Endodermal cell (in vitro differentiated cells): Measurements from ENCODE around the gene NCAM1. TPM values are rescaled to one million over a fixed set of nuclear protein-coding genes. Genes with fewer than 3 reads are reported as not detected.

Source experiments
- DNase-seq: peaks from one replicate; pipeline ENCODE4 v3.0.0-alpha.2; 2017
- H3K27ac ChIP-seq: 2 replicates; pipeline ENCODE4 v1.5.1; 2013; ENCODE audit warnings: mild to moderate bottlenecking, low read depth, low read length, moderate library complexity
- H3K27me3 ChIP-seq: 2 replicates; pipeline ENCODE4 v1.6.1; 2013; ENCODE audit warnings: mild to moderate bottlenecking, low read length, moderate library complexity; ENCODE audit not compliant: insufficient read depth, control insufficient read depth, poor library complexity, severe bottlenecking
- H3K36me3 ChIP-seq: 2 replicates; pipeline ENCODE4 v1.7.0; 2013; ENCODE audit warnings: mild to moderate bottlenecking, low read length, moderate library complexity; ENCODE audit not compliant: control insufficient read depth, insufficient read depth
- H3K4me1 ChIP-seq: one replicate; pipeline ENCODE4 v1.7.0; 2013; ENCODE audit warnings: low read length; ENCODE audit not compliant: control insufficient read depth, insufficient read depth
- H3K4me3 ChIP-seq: 2 replicates; pipeline ENCODE4 v1.5.1; 2013; ENCODE audit warnings: mild to moderate bottlenecking, low read length, moderate library complexity
- H3K9ac ChIP-seq: 2 replicates; pipeline ENCODE4 v1.6.1; 2013; ENCODE audit warnings: mild to moderate bottlenecking, low read length, moderate library complexity; ENCODE audit not compliant: poor library complexity, severe bottlenecking; ENCODE audit errors: extremely low read depth
- H3K9me3 ChIP-seq: 2 replicates; pipeline ENCODE4 v1.6.1; 2013; ENCODE audit warnings: mild to moderate bottlenecking, low read length, moderate library complexity; ENCODE audit not compliant: control insufficient read depth
- H3K27ac Mint-ChIP-seq: 2 replicates; pipeline ENCODE4 v1.8.0; 2020; ENCODE audit warnings: mixed read lengths
- H3K27me3 Mint-ChIP-seq: 2 replicates; pipeline ENCODE4 v1.8.0; 2021; ENCODE audit warnings: mild to moderate bottlenecking, mixed read lengths; ENCODE audit not compliant: insufficient read depth
- H3K36me3 Mint-ChIP-seq: 2 replicates; pipeline ENCODE4 v1.8.0; 2020; ENCODE audit warnings: low read depth, mixed read lengths
- H3K4me1 Mint-ChIP-seq: 2 replicates; pipeline ENCODE4 v1.8.0; 2020; ENCODE audit warnings: mixed read lengths
- H3K4me3 Mint-ChIP-seq: 2 replicates; pipeline ENCODE4 v1.8.0; 2020; ENCODE audit warnings: mild to moderate bottlenecking, moderate library complexity, mixed read lengths
- H3K9me3 Mint-ChIP-seq: 2 replicates; pipeline ENCODE4 v1.8.0; 2020; ENCODE audit warnings: mild to moderate bottlenecking, mixed read lengths
- CTCF ChIP-seq: fragments of 200-600 bp; sonication (generic); conservative IDR thresholded peaks from 2 replicates; pipeline ENCODE4 v1.5.0; 2021; ENCODE audit warnings: antibody characterized with exemption, mild to moderate bottlenecking
- WGBS, 2 experiments: methylation state at CpG; one replicate each; pipeline versions ENCODE4 v1.1.5 to v1.1.7; 2013; ENCODE audit warnings: missing lambda C conversion rate in 2 of 2, mixed read lengths in 1 of 2; ENCODE audit not compliant: insufficient coverage in 1 of 2, insufficient read length in 1 of 2; 5-methylcytosine and 5-hydroxymethylcytosine counted together
- total RNA-seq, 2 donors: library from RNA; stranded (reverse); fragmentation: NEBNext Ultra II Directional in 1 of 2; extraction: Animal tissue kit (Norgen Biotek cat#: 25700) in 1 of 2; gene quantifications; 2 replicates in 1 of 2; 3 replicates in 1 of 2; pipeline ENCODE4 v1.2.1, GENCODE V29; 2021

NCAM1 gene
- total RNA-seq, 2 donors from 2014 or later: 1.6 to 2.9 TPM

- no peak for DNase-seq
- H3K36me3 ChIP-seq: no peaks in the 10 kb centered on the region
- H3K27me3 ChIP-seq: no peaks in the 10 kb centered on the region
- Mint-ChIP-seq H3K27ac (no peak overlapping the region), H3K4me3 (no peak overlapping the region), H3K27me3 (no peaks in the 10 kb centered on the region), H3K4me1 (peaks cover 24% of the 10 kb centered on the region), H3K9me3 (no peaks in the 10 kb centered on the region), H3K36me3 (no peaks in the 10 kb centered on the region)
- H3K9me3 ChIP-seq: no peaks in the 10 kb centered on the region
- H3K9ac ChIP-seq: no peak overlapping the region
- no peak overlapping the region for H3K4me3 ChIP-seq
- H3K4me1 ChIP-seq: peaks cover 3% of the 10 kb centered on the region
- 81 to 93% methylated on average over 3 of the region's 3 CpGs for WGBS, 2 experiments
- no peak for TF ChIP-seq CTCF
- H3K27ac ChIP-seq: no peak overlapping the region
These were observed 157.9 kb downstream of the NCAM1 start for GRCh38 chr11:113119074-113119473.

GRCh38 chr11:113119966-113120736 lies 158.9 kb downstream of the NCAM1 start:
- Mint-ChIP-seq H3K9me3 (no peaks in the 10 kb centered on the region), H3K27ac (no peak overlapping the region), H3K36me3 (no peaks in the 10 kb centered on the region), H3K4me1 (peaks cover 24% of the 10 kb centered on the region), H3K4me3 (no peak overlapping the region), H3K27me3 (no peaks in the 10 kb centered on the region)
- H3K4me3 ChIP-seq: no peak overlapping the region
- no peak for DNase-seq
- H3K9ac ChIP-seq: no peak overlapping the region
- peaks cover 3% of the 10 kb centered on the region for H3K4me1 ChIP-seq
- no peaks in the 10 kb centered on the region for H3K9me3 ChIP-seq
- no peak overlapping the region for H3K27ac ChIP-seq
- no peaks in the 10 kb centered on the region for H3K27me3 ChIP-seq
- no peaks in the 10 kb centered on the region for H3K36me3 ChIP-seq
- 80% methylated on average over 3 to 4 of the region's 4 CpGs for WGBS, 2 experiments
- TF ChIP-seq CTCF: no peak

- Histone ChIP-seq H3K36me3 (no peaks in the 10 kb centered on the region), H3K27ac (no peak overlapping the region), H3K9me3 (no peaks in the 10 kb centered on the region), H3K27me3 (no peaks in the 10 kb centered on the region), H3K4me3 (no peak overlapping the region), H3K9ac (no peak overlapping the region), H3K4me1 (peaks cover 3% of the 10 kb centered on the region)
- WGBS, 2 experiments: 63% methylated on average over 1 of the region's 1 CpG; no CpG with 5 or more reads in 1 of the 2 experiments
- TF ChIP-seq CTCF: no peak
- no peaks in the 10 kb centered on the region for H3K36me3 Mint-ChIP-seq
- H3K27ac Mint-ChIP-seq: no peak overlapping the region
- peaks cover 24% of the 10 kb centered on the region for H3K4me1 Mint-ChIP-seq
- H3K27me3 Mint-ChIP-seq: no peaks in the 10 kb centered on the region
- DNase-seq: no peak
- H3K4me3 Mint-ChIP-seq: no peak overlapping the region
- no peaks in the 10 kb centered on the region for H3K9me3 Mint-ChIP-seq
These were observed 160.5 kb downstream of the NCAM1 start for GRCh38 chr11:113121746-113122145.
